Loucy (cell line): ENCODE results near the gene OGFR.

ENCODE experiments used
- EZH2phosphoT487 ChIP-seq: fragments of 200-600 bp; IDR thresholded peaks from 2 replicates; pipeline ENCODE4 v1.6.1; 2018; ENCODE audit warnings: antibody characterized with exemption, mild to moderate bottlenecking, moderate library complexity, borderline replicate concordance
- TF ChIP-seq, protein P1 (sequence below): fragments of 200-600 bp; sonication (generic); conservative IDR thresholded peaks from 2 replicates; pipeline ENCODE4 v1.5.1; 2014; ENCODE audit warnings: mild to moderate bottlenecking, antibody characterized with exemption, low read length

DNA sequence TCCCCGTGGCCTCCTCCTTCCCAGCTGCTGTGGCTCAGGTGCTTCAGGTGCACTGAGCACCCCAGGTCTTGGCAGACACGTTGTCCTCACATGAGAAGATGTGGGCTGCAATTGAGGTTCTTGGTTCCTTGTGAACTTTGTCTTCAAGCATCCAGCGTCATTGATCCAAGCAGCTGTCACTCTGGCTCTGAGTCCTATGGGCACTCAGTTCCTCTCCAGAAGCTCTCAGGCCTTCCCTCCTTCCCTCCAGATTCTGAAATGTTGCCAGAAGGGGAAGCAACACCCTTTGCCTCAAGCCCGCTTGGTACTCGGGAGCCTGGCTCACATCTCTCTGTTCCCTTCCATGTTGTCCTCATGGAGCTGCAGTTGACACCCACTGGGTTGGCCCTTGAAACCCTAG lies 16.8 kb upstream of the OGFR start:
- TF ChIP-seq, protein P1, sequence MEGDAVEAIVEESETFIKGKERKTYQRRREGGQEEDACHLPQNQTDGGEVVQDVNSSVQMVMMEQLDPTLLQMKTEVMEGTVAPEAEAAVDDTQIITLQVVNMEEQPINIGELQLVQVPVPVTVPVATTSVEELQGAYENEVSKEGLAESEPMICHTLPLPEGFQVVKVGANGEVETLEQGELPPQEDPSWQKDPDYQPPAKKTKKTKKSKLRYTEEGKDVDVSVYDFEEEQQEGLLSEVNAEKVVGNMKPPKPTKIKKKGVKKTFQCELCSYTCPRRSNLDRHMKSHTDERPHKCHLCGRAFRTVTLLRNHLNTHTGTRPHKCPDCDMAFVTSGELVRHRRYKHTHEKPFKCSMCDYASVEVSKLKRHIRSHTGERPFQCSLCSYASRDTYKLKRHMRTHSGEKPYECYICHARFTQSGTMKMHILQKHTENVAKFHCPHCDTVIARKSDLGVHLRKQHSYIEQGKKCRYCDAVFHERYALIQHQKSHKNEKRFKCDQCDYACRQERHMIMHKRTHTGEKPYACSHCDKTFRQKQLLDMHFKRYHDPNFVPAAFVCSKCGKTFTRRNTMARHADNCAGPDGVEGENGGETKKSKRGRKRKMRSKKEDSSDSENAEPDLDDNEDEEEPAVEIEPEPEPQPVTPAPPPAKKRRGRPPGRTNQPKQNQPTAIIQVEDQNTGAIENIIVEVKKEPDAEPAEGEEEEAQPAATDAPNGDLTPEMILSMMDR, result no peak
- no peak for TF ChIP-seq EZH2phosphoT487
